Panc1 (cell line): ENCODE results near the gene FRG2C.
"Not testable (repeated sequence)": the region's sequence is repeated elsewhere in the genome, so short reads cannot be mapped to it uniquely, and the experiment has no call there.

Experiments used
- POLR2AphosphoS5 ChIP-seq: IDR thresholded peaks from 2 replicates; pipeline ENCODE4 v1.6.1; 2012; ENCODE audit warnings: mild to moderate bottlenecking, low read depth, low read length, moderate library complexity
- REST ChIP-seq, 2 experiments: IDR thresholded peaks; 2 replicates each; pipeline ENCODE4 v1.6.1; 2011 to 2012; ENCODE audit warnings: low read depth in 2 of 2, control low read depth in 1 of 2, low read length in 1 of 2, mild to moderate bottlenecking in 1 of 2, moderate library complexity in 1 of 2; ENCODE audit not compliant: insufficient read depth in 1 of 2
- SIN3A ChIP-seq: IDR thresholded peaks from 2 replicates; pipeline ENCODE4 v1.6.1; 2012; ENCODE audit warnings: low read depth, mild to moderate bottlenecking, low read length, moderate library complexity, borderline replicate concordance; ENCODE audit not compliant: insufficient read depth
- TCF7L2 ChIP-seq: IDR thresholded peaks from 2 replicates; pipeline ENCODE4 v1.6.1; 2011; ENCODE audit warnings: mild to moderate bottlenecking, low read depth, low read length, inconsistent platforms
- TF ChIP-seq, protein P1 (sequence below): fragments of 450-650 bp; IDR thresholded peaks from 2 replicates; pipeline ENCODE4 v1.5.1; 2017; ENCODE audit warnings: mild to moderate bottlenecking

DNA sequence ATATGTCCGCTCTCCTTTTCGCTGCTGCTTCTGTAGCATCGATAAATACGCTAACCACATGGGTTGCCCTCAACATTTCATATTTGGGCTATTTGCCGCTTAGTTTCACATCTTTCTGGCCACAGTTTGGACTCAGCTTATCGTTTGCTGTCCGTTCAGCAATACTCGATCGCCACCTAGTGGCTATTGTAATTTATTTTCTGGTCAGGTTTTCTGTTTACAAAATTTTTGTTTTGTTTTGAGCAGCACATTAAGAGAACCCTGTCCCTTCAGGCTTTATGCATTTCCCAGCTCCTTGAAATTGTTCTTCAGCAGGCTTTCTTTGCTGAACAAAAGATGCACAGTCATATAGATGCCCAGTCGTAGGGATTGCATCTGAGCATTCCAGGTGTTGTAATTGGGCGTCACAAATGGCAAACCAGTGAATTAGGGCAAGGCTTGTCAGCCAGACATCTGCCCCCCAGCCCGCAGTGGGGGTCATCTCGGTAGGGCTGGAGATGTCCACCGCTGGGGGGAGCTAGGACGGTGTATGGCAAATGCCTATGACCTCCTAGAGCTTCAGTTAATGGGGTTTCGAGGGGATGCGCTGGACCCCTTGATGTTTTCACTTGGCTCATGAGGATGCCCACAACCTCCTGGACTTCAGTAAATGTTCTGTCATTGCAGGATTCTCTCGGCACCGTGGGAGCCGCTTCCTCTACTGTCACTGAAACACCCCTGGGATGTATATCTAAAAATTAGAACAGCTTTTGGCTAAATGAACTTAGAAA lies 20.9 kb upstream of the FRG2C start:
- TF ChIP-seq, protein P1, sequence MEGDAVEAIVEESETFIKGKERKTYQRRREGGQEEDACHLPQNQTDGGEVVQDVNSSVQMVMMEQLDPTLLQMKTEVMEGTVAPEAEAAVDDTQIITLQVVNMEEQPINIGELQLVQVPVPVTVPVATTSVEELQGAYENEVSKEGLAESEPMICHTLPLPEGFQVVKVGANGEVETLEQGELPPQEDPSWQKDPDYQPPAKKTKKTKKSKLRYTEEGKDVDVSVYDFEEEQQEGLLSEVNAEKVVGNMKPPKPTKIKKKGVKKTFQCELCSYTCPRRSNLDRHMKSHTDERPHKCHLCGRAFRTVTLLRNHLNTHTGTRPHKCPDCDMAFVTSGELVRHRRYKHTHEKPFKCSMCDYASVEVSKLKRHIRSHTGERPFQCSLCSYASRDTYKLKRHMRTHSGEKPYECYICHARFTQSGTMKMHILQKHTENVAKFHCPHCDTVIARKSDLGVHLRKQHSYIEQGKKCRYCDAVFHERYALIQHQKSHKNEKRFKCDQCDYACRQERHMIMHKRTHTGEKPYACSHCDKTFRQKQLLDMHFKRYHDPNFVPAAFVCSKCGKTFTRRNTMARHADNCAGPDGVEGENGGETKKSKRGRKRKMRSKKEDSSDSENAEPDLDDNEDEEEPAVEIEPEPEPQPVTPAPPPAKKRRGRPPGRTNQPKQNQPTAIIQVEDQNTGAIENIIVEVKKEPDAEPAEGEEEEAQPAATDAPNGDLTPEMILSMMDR: peak; percentile 72
- TF ChIP-seq REST (IDR thresholded peaks at IDR 0.05; ENCODE audit: insufficient read depth in 1 of 2, low read depth in 2 of 2, low read length in 1 of 2); POLR2AphosphoS5; TCF7L2; SIN3A: not testable (repeated sequence)
